GM13976 (cell line): ENCODE results near the gene SAMD3.

Experiments
- DNase-seq: peaks from one replicate; pipeline ENCODE4 v3.0.0; 2012; ENCODE audit warnings: low spot score
- in situ Hi-C: fragments of 300-500 bp; cut with MboI; formaldehyde crosslinking; loops from one replicate; pipeline ENCODE4 v1.12.0; 2022; ENCODE audit warnings: low sequenced_read_pairs, mixed read lengths, inconsistent platforms; ENCODE audit not compliant: unreplicated experiment
- TF ChIP-seq, protein P1 (sequence below): IDR thresholded peaks from 2 replicates; pipeline ENCODE4 v1.5.1; 2012; ENCODE audit warnings: borderline replicate concordance, mild to moderate bottlenecking; ENCODE audit not compliant: insufficient read depth; ENCODE audit errors: extremely low read depth, missing control alignments, control extremely low read depth

SAMD3 gene

DNA sequence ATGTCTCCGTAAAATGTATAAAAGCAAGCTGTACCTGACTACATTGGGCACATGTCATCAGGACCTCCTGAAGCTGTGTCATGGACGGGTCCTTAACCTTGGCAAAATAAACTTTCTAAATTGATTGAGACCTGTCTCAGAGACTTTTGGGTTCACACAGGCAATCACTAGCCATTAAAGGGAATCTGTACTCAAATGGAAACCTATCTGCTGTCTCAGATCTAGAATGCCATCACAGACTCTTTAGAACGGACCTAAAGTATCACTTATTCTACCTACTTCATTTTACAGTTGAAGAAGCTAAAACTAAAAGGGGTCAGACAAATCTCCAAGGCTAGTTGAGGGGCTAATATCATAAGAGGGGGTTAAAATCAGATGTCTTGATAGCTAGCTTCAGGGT, 11.1 kb downstream of the SAMD3 start:
- TF ChIP-seq, protein P1, sequence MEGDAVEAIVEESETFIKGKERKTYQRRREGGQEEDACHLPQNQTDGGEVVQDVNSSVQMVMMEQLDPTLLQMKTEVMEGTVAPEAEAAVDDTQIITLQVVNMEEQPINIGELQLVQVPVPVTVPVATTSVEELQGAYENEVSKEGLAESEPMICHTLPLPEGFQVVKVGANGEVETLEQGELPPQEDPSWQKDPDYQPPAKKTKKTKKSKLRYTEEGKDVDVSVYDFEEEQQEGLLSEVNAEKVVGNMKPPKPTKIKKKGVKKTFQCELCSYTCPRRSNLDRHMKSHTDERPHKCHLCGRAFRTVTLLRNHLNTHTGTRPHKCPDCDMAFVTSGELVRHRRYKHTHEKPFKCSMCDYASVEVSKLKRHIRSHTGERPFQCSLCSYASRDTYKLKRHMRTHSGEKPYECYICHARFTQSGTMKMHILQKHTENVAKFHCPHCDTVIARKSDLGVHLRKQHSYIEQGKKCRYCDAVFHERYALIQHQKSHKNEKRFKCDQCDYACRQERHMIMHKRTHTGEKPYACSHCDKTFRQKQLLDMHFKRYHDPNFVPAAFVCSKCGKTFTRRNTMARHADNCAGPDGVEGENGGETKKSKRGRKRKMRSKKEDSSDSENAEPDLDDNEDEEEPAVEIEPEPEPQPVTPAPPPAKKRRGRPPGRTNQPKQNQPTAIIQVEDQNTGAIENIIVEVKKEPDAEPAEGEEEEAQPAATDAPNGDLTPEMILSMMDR = no peak
- in situ Hi-C loops = no loop called here
- no peak for DNase-seq

DNA sequence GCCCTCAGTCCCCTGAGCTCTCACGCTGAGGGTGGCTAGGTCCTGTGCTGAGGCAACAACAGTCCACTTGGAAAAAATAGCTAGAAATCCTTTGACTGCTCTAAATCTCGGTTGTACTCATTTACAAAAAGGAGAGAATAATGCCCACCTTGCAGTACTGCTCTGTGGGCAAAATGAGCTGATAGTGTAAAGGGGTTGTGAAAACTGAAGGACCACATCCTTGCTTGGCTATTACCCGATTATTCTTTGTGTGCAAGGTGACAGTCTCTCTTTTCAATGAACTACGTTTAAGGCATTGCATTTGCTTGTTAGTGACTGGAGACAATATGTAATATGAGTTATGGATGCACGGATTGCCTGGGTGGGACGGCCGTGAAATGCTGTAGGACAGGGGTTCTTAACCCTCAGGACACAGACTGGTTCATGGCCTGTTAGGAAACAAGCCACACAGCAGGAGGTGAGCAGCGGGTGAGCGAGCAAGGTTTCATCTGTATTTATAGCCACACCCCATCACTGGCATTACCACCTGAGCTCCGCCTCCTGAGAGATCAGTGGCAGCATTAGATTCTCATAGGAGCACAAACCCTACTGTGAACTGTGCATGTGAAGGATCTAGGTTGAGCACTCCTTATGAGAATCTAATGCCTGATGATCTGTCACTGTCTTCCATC, 14.6 kb downstream of the SAMD3 start:
- DNase-seq = no peak
- in situ Hi-C loops = no loop called here
- TF ChIP-seq, protein P1 = no peak

DNA sequence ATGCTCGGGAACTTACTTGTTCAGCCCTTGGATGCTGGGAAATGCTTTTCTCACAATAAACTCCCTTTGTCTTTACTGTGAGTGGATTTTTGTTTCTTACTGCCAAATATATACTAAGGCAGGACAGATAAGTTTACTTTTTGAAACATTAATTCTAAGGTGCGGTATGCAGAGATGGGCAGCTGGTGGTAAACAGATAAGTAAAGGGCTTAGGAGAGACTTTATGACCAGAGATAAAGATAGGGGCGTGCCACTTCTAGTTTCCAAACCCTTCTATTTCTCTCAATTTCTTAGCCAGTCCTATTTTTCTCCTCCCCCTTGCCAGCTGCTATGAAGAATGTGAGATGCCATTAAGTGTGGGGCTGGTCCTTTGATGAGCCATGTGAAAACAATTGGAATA, 16.3 kb downstream of the SAMD3 start:
- in situ Hi-C loops = no loop called here
- TF ChIP-seq, protein P1 = no peak
- DNase-seq = no peak

DNA sequence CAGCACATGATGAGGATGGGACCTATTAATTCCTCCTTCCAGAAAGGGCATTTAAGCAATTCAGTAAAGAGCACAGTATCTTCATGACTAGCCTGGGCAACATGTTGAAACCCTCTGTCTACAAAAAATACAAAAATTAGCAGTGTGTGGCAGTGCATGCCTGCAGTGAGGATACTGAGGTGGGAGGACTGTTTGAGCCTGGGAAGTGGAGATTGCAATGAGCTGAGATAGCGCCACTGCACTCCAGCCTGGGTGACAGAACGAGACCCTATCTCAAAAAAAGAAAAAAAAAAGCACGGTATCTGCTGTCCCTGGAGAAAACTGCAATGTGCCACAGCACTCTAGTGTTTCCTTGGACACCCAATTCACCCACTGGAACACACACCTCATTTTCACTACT, 18.4 kb downstream of the SAMD3 start:
- DNase-seq = no peak
- TF ChIP-seq, protein P1 = no peak
- in situ Hi-C loops = no loop called here

DNA sequence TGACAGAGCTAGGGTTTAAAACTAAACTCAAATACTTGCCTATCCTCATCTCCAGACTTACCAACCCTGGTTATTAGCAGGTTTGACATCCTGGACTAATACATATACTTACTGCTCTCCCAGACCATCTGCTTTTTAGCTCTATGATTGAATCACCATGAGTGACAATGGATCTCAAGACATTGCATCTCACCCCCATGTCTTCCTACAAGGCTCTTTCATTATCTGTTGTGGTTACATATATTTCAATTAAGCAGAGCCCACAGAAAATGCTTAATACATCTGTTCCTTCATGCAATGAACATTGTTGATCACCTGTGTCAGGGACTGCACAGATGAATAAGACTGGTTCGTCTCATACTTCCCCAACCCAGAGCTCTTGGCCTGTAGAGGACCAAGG, 19.4 kb downstream of the SAMD3 start:
- in situ Hi-C loops = no loop called here
- TF ChIP-seq, protein P1 = no peak

DNA sequence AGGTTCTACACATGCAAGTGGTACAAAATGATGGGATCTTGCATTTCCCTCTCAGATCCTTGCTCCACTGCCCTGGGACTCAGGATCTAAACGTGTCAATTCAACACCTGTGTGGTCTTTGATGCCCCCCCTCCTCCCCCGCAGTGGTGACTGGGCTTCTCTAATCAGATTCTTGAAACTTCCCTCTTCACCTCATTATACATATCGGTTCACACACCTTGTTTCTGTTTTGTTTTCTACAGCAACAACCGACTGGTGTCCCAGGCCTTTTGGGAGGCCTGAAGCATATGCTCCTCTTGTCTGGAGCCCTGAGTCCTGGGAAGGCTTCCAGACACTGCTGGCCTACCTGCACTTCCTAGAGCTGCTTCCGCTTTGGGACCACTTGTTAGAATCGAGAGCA, 20.0 kb downstream of the SAMD3 start:
- in situ Hi-C loops = no loop called here
- TF ChIP-seq, protein P1 = no peak
- no peak for DNase-seq

More for the DNA sequence above, 19.4 kb downstream of the SAMD3 start:
- DNase-seq = no peak

DNA sequence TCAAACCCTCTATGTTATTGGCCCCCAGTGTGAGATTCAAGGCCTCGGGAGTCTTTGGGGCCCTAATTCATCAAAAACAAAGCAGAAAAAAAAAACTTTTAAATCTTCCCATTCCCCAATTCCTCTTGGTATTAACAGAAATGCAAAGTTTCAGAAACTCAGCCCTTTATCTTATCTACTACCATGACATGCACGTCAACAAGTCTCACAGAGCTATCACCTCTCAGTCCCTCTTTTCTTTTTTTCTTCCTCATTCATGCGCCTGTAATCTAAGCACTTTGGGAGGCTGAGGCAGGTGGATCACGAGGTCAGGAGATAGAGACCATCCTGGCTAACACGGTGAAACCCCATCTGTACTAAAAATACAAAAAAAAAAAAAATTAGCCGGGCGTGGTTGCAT, 22.7 kb downstream of the SAMD3 start:
- TF ChIP-seq, protein P1 = no peak

More for the DNA sequence above, 22.7 kb downstream of the SAMD3 start:
- no peak for DNase-seq
- in situ Hi-C loops = no loop called here
